Osteoblast (primary cell): ENCODE data around the gene PARVA. TPM values are rescaled to one million over a fixed set of nuclear protein-coding genes. Genes with fewer than 3 reads are reported as not detected.
A peak's percentile ranks its signal among the peaks of the same experiment; 100 is the strongest.

Experiments
- DNase-seq: peaks from one replicate; pipeline ENCODE4 v3.0.0; 2011; ENCODE audit warnings: low spot score, mixed read lengths; ENCODE audit not compliant: insufficient read length; ENCODE audit errors: missing footprints
- H2AFZ ChIP-seq: 2 replicates; pipeline ENCODE4 v1.6.0; 2011; ENCODE audit warnings: mild to moderate bottlenecking, low read length
- H3K27ac ChIP-seq: 2 replicates; pipeline ENCODE4 v1.5.1; 2011; ENCODE audit warnings: mild to moderate bottlenecking, low read depth, low read length, moderate library complexity
- H3K27me3 ChIP-seq: 2 replicates; pipeline ENCODE4 v1.6.0; 2012; ENCODE audit warnings: mild to moderate bottlenecking, control low read depth, inconsistent platforms, low read length, moderate library complexity; ENCODE audit not compliant: insufficient read depth
- H3K36me3 ChIP-seq: 2 replicates; pipeline ENCODE4 v1.5.1; 2011; ENCODE audit warnings: mild to moderate bottlenecking, low read length, control low read depth, moderate library complexity; ENCODE audit not compliant: insufficient read depth
- H3K4me1 ChIP-seq: 2 replicates; pipeline ENCODE4 v1.5.1; 2011; ENCODE audit warnings: mild to moderate bottlenecking, low read length, control low read depth, moderate library complexity; ENCODE audit not compliant: insufficient read depth
- H3K4me2 ChIP-seq: 2 replicates; pipeline ENCODE4 v1.6.0; 2011; ENCODE audit warnings: mild to moderate bottlenecking, low read length; ENCODE audit not compliant: insufficient read depth
- H3K4me3 ChIP-seq: fragments of 200-600 bp; sonication (generic); 3 replicates; pipeline ENCODE4 v1.5.1; 2012; ENCODE audit warnings: mild to moderate bottlenecking, low read length, inconsistent platforms; ENCODE audit not compliant: insufficient read depth
- H3K79me2 ChIP-seq: 2 replicates; pipeline ENCODE4 v1.6.0; 2012; ENCODE audit warnings: mild to moderate bottlenecking, low read length, control low read depth, inconsistent platforms; ENCODE audit not compliant: insufficient read depth
- H3K9me3 ChIP-seq: 2 replicates; pipeline ENCODE4 v1.5.1; 2011; ENCODE audit warnings: low read depth, low read length, control low read depth
- H4K20me1 ChIP-seq: 2 replicates; pipeline ENCODE4 v1.6.0; 2012; ENCODE audit warnings: mild to moderate bottlenecking, low read length, control low read depth; ENCODE audit not compliant: insufficient read depth
- CTCF ChIP-seq: IDR thresholded peaks from 2 replicates; pipeline ENCODE4 v1.5.1; 2011; ENCODE audit warnings: mild to moderate bottlenecking, low read depth, low read length, moderate library complexity; ENCODE audit errors: extremely low read depth
- total RNA-seq: library from RNA; depleted of rRNA; stranded (reverse); fragments of >200 nt; gene quantifications from 2 replicates; pipeline ENCODE4 v1.2.3, GENCODE V29; 2012

The PARVA gene
- total RNA-seq, 1 donor, result 74.9 TPM

GRCh38 chr11:12380565-12381325, 3.4 kb downstream of the PARVA start:
- Histone ChIP-seq H4K20me1 (peaks cover 53% of the 10 kb centered on the region), H3K9me3 (no peaks in the 10 kb centered on the region), H3K4me3 (no peak overlapping the region), H3K4me2 (no peak overlapping the region), H2AFZ (no peak overlapping the region), H3K27me3 (no peaks in the 10 kb centered on the region), H3K36me3 (peaks cover 9% of the 10 kb centered on the region), H3K79me2 (peaks cover 77% of the 10 kb centered on the region), H3K27ac (no peak overlapping the region), H3K4me1 (peaks cover 36% of the 10 kb centered on the region)
- DNase-seq, result no peak
- TF ChIP-seq CTCF, result no peak

DNA sequence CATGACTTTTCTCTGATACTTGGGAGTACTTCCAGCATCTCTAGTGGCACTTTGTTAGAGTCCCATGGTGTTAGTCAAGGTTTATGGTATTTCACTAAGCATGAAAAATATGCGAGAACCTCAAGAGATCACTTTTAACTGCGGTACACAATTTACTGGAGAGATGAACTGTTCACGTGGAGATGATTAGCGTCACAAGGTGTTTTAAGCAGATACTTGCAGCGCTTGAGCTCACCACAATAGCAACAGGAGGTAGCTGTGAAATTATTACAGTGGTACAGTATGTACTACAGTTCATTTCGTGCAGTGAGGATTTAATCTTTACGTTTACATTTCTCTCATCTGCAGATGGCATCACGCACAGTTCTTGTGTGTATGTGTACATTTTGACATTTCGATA, 4.5 kb downstream of the PARVA start:
- H4K20me1 ChIP-seq, result peaks cover 64% of the 10 kb centered on the region
- no peaks in the 10 kb centered on the region for H3K9me3 ChIP-seq
- no peak overlapping the region for H3K4me2 ChIP-seq
- H3K27me3 ChIP-seq, result no peaks in the 10 kb centered on the region
- peaks cover 88% of the 10 kb centered on the region for H3K79me2 ChIP-seq
- H3K4me3 ChIP-seq, result no peak overlapping the region
- H3K4me1 ChIP-seq, result peaks cover 26% of the 10 kb centered on the region
- H3K27ac ChIP-seq, result no peak overlapping the region
- H2AFZ ChIP-seq, result no peak overlapping the region
- TF ChIP-seq CTCF, result no peak
- DNase-seq, result no peak
- H3K36me3 ChIP-seq, result peaks cover 9% of the 10 kb centered on the region

DNA sequence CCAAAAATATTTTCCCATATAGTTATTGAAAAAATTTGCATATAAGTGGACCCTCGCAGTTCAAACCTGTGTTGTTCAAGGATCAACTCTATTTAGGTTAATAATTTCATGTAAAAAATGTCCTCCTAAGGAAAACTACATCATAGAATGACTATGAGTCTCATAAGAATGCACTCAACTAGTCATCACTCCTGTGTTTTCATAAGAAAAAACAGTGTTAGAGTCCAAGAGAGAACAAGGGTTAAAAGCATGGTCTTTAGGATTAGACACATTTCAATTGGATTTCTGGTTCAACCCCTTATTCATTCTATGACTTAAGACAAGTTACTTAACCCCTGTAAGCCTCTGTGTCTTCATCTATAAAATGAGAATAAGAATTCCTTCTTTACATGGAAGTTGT, 5.1 kb downstream of the PARVA start:
- H4K20me1 ChIP-seq, result peaks cover 69% of the 10 kb centered on the region

More for the DNA sequence above, 5.1 kb downstream of the PARVA start:
- TF ChIP-seq CTCF, result no peak
- Histone ChIP-seq H3K27me3 (no peaks in the 10 kb centered on the region), H3K27ac (no peak overlapping the region), H3K4me3 (no peak overlapping the region), H3K9me3 (no peaks in the 10 kb centered on the region), H3K79me2 (peaks cover 94% of the 10 kb centered on the region), H3K36me3 (peaks cover 9% of the 10 kb centered on the region), H3K4me1 (peaks cover 21% of the 10 kb centered on the region), H2AFZ (no peak overlapping the region), H3K4me2 (no peak overlapping the region)
- DNase-seq, result peak; percentile 78
